Kidney epithelial cell (primary cell): ENCODE results near the gene RAD51B. TPM values are rescaled to one million over a fixed set of nuclear protein-coding genes. Genes with fewer than 3 reads are reported as not detected.

ENCODE experiments used
- DNase-seq: peaks from one replicate; pipeline ENCODE4 v3.0.0-alpha.2; 2010; ENCODE audit warnings: low read depth
- H3K27me3 ChIP-seq: 2 replicates; pipeline ENCODE4 v1.6.0; 2011; ENCODE audit warnings: low read length; ENCODE audit not compliant: control insufficient read depth, insufficient read depth
- H3K36me3 ChIP-seq: 2 replicates; pipeline ENCODE4 v1.5.1; 2011; ENCODE audit warnings: low read length; ENCODE audit not compliant: control insufficient read depth, insufficient read depth
- H3K4me3 ChIP-seq: 2 replicates; pipeline ENCODE4 v1.5.1; 2011; ENCODE audit warnings: low read depth, mild to moderate bottlenecking, control low read depth, low read length
- CTCF ChIP-seq: IDR thresholded peaks from 2 replicates; pipeline ENCODE4 v1.5.1; 2011; ENCODE audit warnings: mild to moderate bottlenecking, moderate library complexity, low read length, control low read depth, inconsistent platforms; ENCODE audit not compliant: insufficient read depth, poor library complexity, severe bottlenecking
- total RNA-seq: library from RNA; depleted of rRNA; stranded (reverse); fragments of >200 nt; gene quantifications from 2 replicates; pipeline ENCODE4 v1.2.3, GENCODE V29; 2015

RAD51B gene
- total RNA-seq, 1 donor from 2014 or later = 9.5 TPM

GRCh38 chr14:68448252-68448902 lies 628.8 kb downstream of the RAD51B start:
- no peak for TF ChIP-seq CTCF
- DNase-seq = no peak

DNA sequence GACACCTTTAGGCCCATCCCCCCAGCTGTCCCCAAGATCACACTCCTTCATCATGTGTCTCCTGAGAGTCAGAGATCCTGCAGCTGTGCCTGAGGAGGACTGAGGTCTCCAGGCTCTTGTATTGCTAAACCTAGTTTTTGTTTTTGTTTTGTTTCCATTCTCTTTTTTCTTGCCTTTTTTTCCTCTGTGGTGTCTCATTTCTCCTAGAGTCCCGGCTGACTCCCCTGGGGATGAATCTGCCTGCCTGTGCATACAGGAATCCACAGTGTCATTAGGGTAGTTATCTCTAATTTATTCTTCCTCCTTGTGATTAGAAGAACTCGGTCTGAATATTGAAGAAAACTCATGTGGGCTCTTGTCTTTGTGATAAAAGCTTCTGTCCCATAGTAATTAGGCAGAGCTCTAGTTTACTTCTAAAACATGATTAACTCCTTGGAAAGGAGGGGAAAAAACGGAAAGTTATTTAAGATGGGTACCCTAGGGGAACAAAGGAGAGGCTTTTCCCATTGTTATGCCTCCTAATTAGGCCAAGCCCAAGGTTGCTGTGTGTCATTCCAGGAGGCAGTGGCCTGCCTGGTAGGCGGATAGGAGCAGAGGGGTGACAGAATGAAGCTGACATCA lies 630.1 kb downstream of the RAD51B start:
- H3K4me3 ChIP-seq = no peak overlapping the region
- no peaks in the 10 kb centered on the region for H3K27me3 ChIP-seq
- no peak for TF ChIP-seq CTCF
- H3K36me3 ChIP-seq = no peaks in the 10 kb centered on the region
- DNase-seq = no peak

More at GRCh38 chr14:68448252-68448902, 628.8 kb downstream of the RAD51B start:
- Histone ChIP-seq H3K4me3 (no peak overlapping the region), H3K36me3 (no peaks in the 10 kb centered on the region), H3K27me3 (no peaks in the 10 kb centered on the region)

DNA sequence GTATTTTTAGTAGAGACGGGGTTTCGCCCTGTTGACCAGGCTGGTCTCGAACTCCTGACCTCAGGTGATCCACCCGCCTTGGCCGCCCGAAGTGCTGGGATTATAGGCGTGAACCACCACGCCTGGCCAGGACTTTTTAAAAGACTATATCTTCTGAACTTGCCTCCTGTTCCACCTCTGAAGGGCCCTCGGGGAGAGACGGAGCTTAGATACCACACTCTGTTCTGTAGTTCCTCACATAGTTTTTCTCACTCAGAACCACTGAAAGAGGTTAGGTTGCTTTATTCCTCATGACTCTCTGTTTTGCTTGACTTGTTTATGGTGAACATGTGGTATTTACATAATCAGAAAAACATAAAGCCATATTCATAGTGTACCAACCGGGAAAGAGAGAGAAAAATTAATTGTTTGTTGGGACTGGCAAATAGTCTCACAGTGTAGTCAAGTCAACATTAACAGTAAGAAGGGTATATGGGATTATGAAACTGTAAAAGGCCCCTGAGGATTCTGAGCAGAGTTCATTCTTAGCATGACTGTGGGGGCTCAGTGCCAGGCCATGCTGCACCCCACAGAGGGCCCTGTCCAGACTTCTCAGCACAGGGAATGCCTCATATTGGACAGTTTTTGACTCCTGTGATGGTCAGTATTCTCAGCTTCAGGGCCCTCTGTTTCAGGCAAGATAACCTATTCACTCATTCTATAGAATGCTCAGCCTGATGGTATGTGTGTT lies 631.0 kb downstream of the RAD51B start:
- no peak for DNase-seq
- no peaks in the 10 kb centered on the region for H3K36me3 ChIP-seq
- TF ChIP-seq CTCF = no peak
- H3K4me3 ChIP-seq = no peak overlapping the region
- no peaks in the 10 kb centered on the region for H3K27me3 ChIP-seq

- no peaks in the 10 kb centered on the region for H3K27me3 ChIP-seq
- no peak for DNase-seq
- H3K4me3 ChIP-seq = no peak overlapping the region
- TF ChIP-seq CTCF = no peak
- no peaks in the 10 kb centered on the region for H3K36me3 ChIP-seq
These were observed 632.3 kb downstream of the RAD51B start for GRCh38 chr14:68451696-68452373.

GRCh38 chr14:68458253-68458652 lies 638.7 kb downstream of the RAD51B start:
- H3K36me3 ChIP-seq = no peaks in the 10 kb centered on the region
- no peaks in the 10 kb centered on the region for H3K27me3 ChIP-seq
- DNase-seq = no peak
- TF ChIP-seq CTCF = no peak
- no peak overlapping the region for H3K4me3 ChIP-seq
